Measurements from ENCODE around the gene SLC39A11. TPM values are rescaled to one million over a fixed set of nuclear protein-coding genes. Genes with fewer than 3 reads are reported as not detected.

SLC39A11 gene
- total and polyA plus RNA-seq, 3 donors from 2014 or later, result 11.4 to 18.6 (median 18.0) TPM

- no peaks in the 10 kb centered on the region for H3K36me3 ChIP-seq (ENCODE audit: low read depth, missing control alignments)
- no peak overlapping the region for H3K4me3 ChIP-seq
- H3K9me3 ChIP-seq, result no peaks in the 10 kb centered on the region
- H3K27ac ChIP-seq, result peak overlapping the region; percentile 25 to 41
- H3K4me1 ChIP-seq, result no peaks in the 10 kb centered on the region
- H3K27me3 ChIP-seq, result no peaks in the 10 kb centered on the region
- TF ChIP-seq POLR2A (IDR thresholded peaks at IDR 0.05) (no peak), CTCF (IDR thresholded peaks at IDR 0.05) (no peak)
- 48 to 67% methylated on average over 3 to 4 of the region's 4 CpGs for WGBS, 2 donors
- DNase-seq, result peak; percentile 79
- intact Hi-C loops (cut with DNase I; ENCODE audit: low total_unique reads), result no loop called here
These were observed 392.9 kb downstream of the SLC39A11 start for GRCh38 chr17:72699545-72699944.

DNA sequence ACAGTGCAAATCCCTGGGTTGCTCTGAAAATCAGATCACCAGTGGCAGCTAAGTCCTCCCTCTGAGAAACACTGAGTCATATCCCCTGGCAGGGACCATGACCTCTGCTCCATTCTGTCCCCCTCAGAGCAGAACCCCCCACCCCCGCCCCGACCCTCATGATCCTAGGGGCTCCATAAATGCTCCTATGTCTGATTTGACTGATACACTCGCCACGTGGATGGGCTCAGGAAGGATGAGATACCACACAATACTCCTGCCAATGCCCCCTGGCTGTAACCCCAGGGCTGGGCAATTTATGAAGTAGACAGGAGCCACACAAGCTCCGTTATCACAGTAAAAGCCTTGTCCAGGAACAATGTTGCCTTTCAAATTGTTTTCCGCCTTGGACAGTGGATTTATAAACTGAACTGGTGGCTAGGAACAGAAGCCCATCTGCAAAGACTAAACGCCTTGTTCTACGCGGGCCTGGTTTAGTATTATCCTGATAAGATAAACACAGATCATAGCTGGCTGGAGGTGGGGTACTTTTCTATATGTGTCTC lies 394.8 kb downstream of the SLC39A11 start:
- Histone ChIP-seq H3K9me3 (no peaks in the 10 kb centered on the region), H3K27me3 (no peaks in the 10 kb centered on the region), H3K27ac (no peak overlapping the region), H3K36me3 (ENCODE audit: low read depth, missing control alignments) (no peaks in the 10 kb centered on the region), H3K4me3 (no peak overlapping the region), H3K4me1 (no peaks in the 10 kb centered on the region)
- TF ChIP-seq POLR2A (IDR thresholded peaks at IDR 0.05), result no peak
- peak in 1 of 3 experiments; percentile 16 for TF ChIP-seq CTCF (IDR thresholded peaks at IDR 0.05)
- peak; percentile 80 for DNase-seq
- intact Hi-C loops (cut with DNase I; ENCODE audit: low total_unique reads), result no loop called here
- WGBS, 2 donors, result 50 to 76% methylated on average over 7 to 9 of the region's 9 CpGs

- H3K27me3 ChIP-seq, result no peaks in the 10 kb centered on the region
- no peak for DNase-seq
- TF ChIP-seq POLR2A (IDR thresholded peaks at IDR 0.05), result no peak
- no peak for TF ChIP-seq CTCF (IDR thresholded peaks at IDR 0.05)
- no peak overlapping the region for H3K27ac ChIP-seq
- no peaks in the 10 kb centered on the region for H3K4me1 ChIP-seq
- no peak overlapping the region for H3K4me3 ChIP-seq
- WGBS, 2 donors, result 81 to 84% methylated on average over 8 of the region's 8 CpGs
- H3K36me3 ChIP-seq (ENCODE audit: low read depth, missing control alignments), result no peaks in the 10 kb centered on the region
- intact Hi-C loops (cut with DNase I; ENCODE audit: low total_unique reads), result no loop called here
- no peaks in the 10 kb centered on the region for H3K9me3 ChIP-seq
These were observed 395.8 kb downstream of the SLC39A11 start for GRCh38 chr17:72696721-72697120.

DNA sequence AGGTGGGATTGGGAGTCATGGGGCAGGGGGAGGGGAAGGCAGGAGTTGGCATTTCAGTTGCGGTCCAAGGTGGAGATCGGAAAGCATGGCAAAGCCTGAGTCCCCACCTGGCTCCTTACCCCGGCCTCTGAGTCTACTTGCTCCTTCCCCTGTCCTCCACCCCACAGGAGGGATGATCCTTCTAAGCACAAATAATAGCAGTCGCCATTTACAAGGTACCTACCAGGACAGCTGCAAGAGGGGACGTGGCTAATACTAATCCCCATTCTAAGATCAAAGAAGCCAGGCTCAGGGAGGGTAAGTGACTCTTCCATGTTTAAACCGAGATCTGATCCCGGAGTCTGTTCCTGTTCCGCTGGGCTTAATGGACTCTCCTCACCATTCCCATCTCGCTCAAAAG lies 396.3 kb downstream of the SLC39A11 start:
- Histone ChIP-seq H3K4me1 (no peaks in the 10 kb centered on the region), H3K4me3 (no peak overlapping the region), H3K36me3 (ENCODE audit: low read depth, missing control alignments) (no peaks in the 10 kb centered on the region), H3K9me3 (no peaks in the 10 kb centered on the region), H3K27ac (no peak overlapping the region), H3K27me3 (no peaks in the 10 kb centered on the region)
- no peak for TF ChIP-seq POLR2A (IDR thresholded peaks at IDR 0.05)
- no peak for TF ChIP-seq CTCF (IDR thresholded peaks at IDR 0.05)
- intact Hi-C loops (cut with DNase I; ENCODE audit: low total_unique reads), result no loop called here
- WGBS, 2 donors, result 94 to 96% methylated on average over 9 of the region's 9 CpGs
- DNase-seq, result no peak

GRCh38 chr17:72693956-72694355 lies 398.5 kb downstream of the SLC39A11 start:
- no peak for DNase-seq
- H3K27ac ChIP-seq, result no peak overlapping the region
- intact Hi-C loops (cut with DNase I; ENCODE audit: low total_unique reads), result no loop called here
- H3K36me3 ChIP-seq (ENCODE audit: low read depth, missing control alignments), result no peaks in the 10 kb centered on the region
- H3K4me1 ChIP-seq, result no peaks in the 10 kb centered on the region
- no peak for TF ChIP-seq POLR2A (IDR thresholded peaks at IDR 0.05)
- no peak for TF ChIP-seq CTCF (IDR thresholded peaks at IDR 0.05)
- WGBS, 2 donors, result 90 to 93% methylated on average over 3 to 4 of the region's 4 CpGs
- no peaks in the 10 kb centered on the region for H3K9me3 ChIP-seq
- no peak overlapping the region for H3K4me3 ChIP-seq
- H3K27me3 ChIP-seq, result no peaks in the 10 kb centered on the region

All from testis (tissue), 3 donors.